NCI-H774 (cell line): Measurements from ENCODE around the gene SLC35F3.
A peak's percentile ranks its signal among the peaks of the same experiment; 100 is the strongest.
"Not testable (repeated sequence)": the region's sequence is repeated elsewhere in the genome, so short reads cannot be mapped to it uniquely, and the experiment has no call there.

Source experiments
- DNase-seq: peaks from one replicate; lab custom pipeline; 2025; lab: John Stamatoyannopoulos, UW

Gene SLC35F3

DNA sequence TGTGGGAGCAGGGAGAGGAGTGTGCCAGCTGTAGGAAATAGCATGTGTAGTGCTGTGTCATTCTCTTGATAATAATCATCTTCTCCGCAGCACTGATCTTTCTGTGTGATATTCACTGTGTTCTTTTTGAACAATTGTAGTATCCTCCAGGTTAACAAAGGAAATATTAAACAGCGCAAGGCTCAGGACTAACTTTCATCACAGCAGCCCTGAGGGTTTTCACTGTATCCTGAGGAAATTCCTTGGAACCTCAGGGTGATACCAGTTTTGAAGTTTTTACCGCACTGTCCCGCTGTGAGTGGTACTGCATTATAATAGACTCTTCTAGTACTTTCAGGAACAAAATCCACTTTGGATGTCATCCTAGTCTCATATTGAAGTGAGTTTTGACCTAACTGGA is 240.4 kb downstream of the SLC35F3 start:
- DNase-seq = no peak

DNA sequence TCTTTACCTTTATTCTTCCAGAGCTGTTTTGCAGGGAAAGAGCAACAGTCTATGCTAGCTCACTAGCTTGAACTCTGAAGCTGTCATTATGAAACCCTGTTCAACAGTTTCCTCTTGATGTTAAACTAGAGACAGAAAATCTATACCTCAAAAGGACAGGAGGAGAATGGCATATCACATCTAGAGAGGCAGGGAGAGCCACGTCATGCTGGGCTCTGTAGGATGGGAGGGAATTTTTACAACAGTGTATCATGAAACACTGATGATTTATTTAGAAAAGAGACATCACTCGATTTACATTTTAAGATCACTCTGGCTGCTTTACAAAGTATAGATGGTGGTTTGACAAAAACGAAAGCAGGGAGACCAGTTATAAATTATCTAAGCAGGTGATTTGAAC is 243.9 kb downstream of the SLC35F3 start:
- no peak for DNase-seq

DNA sequence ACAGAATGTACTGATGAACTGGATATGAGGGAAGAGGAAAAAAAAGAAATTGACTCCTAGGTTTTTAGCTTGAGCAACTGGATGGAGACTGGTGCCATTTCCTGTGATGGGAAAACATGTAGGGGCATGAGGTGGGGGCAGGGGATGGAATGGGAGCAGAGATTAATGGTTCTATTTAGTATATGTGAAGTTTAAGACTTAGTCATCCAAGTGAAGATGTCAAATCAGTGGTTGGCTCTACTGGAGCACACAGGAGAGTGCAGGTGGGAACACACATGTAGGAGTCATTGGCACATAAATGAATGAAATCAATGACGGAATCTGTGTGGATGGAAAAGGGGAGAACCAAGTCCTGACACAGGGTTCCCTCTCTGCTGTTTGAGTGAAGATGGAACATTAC is 244.3 kb downstream of the SLC35F3 start:
- no peak for DNase-seq

DNA sequence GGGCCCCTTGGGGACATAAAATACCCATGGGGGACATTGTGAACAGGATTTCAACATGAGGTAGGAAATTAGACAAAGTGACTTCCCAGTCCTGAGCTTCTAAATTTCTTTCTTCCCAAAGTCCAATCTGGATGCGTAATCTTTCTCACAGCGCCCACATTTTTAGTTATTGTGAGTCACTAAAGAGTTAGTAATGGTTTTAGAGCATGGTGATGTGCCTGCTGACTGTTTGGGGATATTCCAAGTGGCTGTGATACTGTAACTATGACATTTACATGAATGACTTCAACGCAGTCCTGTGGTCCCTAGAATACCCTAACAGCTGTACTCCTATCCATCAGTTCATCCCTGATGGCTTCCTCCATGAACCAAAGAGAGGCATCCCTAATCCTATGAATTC is 244.7 kb downstream of the SLC35F3 start:
- no peak for DNase-seq

DNA sequence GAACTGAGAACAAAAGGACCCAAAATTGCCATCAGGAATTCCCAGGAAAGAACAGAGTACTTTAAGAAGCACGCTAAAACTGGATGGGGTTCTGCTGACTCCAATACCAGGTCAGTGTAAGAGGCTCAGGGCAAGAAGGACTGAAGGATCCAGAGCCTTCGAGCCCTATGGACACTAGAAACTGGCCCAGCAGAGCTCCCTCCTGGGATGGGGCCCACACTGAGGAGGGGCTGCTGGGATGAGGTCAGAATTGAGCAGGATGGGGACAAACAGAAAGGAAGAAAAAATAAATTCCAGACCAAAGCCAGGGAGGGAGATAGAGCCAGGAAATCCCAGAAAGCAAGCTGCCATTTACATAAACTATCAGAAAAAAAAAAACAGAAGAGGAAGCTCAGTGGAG is 246.4 kb downstream of the SLC35F3 start:
- DNase-seq = no peak

DNA sequence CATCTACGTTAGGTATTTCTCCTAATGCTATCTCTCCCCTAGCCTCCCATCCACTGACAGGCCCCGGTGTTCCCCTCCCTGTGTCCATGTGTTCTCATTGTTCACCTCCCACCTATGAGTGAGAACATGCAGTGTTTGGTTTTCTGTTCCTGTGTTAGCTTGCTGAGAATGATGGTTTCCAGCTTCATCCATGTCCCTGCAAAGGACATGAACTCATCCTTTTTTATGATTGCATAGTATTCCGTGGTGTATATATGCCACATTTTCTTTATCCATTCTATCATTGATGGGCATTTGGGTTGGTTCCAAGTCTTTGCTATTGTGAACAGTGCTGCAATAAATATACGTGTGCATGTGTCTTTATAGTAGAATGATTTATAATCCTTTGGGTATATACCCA is 247.9 kb downstream of the SLC35F3 start:
- not testable (repeated sequence) for DNase-seq

DNA sequence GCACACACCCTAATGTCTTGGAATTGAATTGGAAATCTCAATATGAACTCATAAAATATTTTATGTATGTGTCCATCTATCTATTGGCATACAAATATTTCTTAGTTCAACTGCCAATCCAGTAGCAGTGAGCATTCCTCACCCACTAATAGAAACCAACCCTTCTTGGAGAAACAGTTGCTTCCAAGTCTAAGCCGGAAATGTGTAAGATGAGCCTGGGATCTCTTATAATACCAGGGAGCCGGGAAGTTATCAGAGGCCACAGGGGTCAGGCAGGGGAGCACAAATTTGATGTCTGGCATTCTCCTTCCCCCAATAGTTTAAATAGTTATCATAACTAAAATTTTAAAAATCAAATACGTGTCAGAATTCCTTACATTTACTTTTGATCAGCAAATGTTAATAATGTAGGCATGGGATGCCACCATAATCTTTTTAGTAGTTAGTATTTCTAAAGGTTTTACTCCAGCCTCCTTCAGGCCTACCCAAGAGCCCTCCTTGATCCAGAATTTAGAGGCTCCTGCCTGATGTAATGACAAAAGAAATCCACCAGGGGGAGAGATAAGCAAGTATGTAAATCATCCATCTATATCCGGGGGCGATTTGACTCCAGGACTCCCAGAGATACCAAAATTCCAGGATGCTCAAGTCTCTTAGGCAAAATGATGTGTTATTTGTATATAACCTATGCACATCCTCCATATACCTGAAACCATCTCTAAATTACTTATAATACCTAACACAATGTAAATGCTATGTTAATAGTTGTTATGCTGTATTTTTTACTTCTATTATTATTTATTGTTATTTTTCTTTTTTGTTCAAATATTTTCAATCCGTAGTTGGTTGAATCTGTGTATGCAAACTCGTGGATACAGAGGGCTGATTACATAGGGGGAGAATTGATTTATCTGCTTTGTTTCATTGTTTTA is 250.1 kb downstream of the SLC35F3 start:
- peak; percentile 69 for DNase-seq

DNA sequence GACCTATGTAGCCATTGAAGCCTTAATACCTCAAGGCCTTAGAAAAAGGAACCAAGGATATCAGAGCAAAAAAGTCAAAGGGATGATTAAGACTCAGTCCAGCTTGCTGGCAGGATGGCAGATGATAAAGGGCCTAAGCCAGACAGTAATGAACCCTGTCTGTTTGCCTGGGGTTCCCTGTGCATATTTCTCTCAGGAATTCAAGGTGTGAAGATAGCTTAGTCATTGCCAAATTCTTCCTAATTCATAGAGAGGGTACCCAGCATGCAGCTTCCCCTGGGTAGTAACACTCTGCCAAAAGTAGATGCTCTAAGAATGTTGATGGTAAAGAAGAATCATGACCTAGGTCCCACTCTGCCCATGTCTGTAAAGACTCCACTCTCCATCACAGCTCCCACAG is 258.2 kb downstream of the SLC35F3 start:
- DNase-seq = no peak

DNA sequence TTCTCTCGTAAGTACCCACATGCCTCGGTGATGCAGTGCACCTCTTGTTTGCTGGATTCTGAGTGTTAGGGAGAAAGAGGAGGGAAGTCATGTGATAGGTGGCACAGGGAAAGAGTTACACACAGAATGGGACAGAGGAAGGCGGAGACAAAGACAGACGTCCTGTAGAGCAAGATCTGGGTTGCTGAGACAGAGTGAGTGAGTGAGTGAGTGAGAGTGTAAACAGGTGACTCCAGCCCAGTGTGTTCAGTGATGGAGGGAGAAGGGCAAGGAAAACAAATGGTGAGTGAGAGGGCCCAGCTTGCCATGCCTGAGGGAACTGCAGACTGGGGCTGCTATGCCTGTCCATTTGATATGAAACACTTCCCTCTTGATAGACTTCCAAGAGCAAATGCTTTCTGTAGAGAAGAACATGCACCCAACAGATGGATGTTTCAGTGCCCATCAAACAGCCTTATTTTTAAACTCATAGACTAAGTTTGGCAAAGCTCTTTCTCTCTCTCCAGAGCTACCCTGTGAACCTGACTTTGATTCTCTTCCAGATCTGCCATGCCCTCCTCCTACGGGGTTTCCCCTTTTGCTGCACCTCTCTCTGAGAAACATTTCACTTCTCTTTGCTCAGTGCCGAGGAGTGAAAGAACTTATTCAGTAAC is 258.9 kb downstream of the SLC35F3 start:
- no peak for DNase-seq

DNA sequence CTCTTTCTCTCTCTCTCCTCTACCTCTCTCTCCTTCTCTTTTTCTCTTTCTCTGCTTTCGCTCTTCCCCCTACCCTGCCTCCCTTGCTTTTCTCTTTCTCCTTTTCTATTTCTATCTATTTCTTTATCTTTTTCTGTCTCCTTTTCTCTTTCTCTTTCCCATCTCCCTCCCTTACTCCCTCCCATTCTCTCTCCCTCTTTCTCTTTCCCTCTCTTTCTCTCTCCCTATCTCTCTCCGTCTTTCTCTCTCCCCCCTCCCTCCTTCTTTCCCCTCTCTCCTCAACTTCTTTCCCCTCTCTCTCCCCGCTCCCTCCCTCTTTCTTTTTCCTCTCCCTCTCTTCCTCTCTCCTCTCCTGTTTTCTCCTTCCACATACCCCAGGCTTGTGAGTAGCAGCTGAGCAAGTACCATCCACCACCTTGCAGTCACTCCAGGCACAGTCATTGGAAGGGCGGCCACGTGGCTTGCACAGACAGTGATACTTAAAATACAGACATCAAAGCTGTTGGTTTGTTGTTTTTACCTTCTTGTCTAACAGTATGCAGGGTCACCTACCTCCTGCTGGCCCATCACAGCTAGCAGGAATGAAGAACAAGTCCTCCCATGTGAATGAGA is 259.7 kb downstream of the SLC35F3 start:
- no peak for DNase-seq

DNA sequence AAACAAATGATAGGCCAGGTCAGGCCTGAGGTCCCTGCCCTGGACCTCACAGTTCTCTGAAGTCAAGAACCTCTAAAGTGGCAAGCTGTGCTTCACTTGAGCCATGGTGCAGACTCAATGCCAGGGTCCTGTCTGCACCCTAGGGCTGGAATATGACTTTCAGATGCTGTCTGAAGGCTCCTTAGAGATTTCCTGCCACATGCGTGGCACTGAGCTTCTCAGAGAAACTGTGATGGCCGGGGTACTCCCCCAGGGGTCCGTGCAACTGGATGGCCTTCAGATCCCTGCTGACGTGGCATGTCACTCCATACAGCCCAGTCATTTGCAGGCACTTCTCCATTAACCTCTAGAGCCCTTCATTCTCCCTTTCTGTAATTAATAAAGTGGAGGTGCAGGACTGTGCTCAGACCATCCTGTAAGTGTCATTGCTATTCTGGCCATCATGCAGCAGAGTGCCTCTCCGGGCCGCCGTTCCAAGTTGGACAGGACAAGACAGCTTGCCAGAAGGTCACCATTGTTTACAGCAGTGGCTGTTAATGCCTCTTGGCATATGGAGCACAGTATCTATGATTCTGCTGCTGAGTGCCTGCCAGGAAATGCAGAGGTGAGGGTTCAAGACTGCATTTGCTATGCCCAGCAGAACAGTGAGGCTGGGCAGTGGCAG is 263.7 kb downstream of the SLC35F3 start:
- no peak for DNase-seq

DNA sequence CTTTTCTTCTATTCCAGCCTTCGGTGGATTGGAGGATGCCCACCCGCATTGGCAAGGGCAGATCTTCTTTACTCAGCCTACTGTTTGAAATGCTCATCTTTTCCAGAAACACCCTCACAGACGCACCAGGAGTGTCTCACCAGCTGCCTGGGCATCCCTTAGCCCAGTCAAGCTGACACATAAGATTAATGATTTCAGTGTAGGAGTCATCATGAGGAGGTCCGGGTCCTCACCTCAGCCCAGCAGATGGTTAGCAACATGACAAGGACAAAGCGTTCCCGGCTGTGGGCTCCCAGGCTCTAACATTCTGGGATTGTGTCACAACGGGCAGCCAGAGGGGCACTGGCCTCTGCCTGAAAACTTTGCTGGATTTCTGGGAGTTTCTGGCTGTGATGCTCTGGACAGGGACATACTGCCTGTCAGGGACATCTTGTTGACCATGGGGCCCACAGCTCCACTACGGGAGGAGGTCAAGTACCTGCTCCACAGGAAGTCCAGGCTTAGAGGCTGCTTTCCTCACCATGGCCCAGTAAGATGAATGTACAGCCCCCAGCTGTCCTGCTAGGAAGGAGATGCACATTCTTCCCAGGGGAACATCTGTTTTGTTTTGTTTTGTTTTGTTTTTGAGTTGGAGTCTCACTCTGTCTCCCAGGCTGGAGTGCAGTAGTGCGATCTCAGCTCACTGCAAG is 264.8 kb downstream of the SLC35F3 start:
- DNase-seq = no peak

DNA sequence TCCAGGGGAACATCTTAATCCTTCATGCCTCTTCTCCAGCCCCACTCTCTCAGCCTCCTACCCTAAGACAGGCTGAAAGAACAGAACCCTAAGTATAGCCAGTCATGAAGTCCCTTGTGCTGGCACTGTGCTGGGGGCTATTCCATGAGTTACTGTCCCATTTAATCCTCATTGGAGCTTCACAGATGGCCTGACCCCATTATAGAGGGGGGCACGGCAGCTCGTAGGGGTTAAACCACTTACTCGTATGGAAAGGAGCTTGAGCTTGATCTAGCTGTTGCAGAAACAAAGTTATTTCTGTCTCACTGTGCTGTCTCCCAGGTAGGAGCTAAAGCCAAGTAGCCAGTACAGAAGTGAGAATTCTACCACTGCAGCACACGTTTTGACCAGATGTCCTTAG is 265.6 kb downstream of the SLC35F3 start:
- DNase-seq = no peak

DNA sequence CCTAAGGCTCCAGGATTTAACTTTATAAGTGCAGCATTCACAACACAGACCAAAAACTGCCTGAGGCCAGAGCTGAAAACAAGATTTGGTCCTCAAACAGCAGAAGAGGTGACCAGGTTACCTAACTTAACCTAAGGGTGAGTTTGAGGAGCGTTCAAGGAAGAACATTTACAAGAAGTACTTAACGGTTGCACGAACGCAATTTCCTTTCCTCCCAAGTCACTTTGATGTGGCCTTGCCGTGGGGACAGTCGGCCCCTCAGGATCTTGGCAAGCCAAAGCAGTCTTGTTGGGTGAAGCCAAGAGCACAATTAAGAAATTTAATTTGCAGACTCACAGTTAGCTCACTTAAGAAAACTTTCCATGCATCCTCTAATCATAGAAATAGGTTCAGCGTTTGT is 266.1 kb downstream of the SLC35F3 start:
- DNase-seq = no peak

DNA sequence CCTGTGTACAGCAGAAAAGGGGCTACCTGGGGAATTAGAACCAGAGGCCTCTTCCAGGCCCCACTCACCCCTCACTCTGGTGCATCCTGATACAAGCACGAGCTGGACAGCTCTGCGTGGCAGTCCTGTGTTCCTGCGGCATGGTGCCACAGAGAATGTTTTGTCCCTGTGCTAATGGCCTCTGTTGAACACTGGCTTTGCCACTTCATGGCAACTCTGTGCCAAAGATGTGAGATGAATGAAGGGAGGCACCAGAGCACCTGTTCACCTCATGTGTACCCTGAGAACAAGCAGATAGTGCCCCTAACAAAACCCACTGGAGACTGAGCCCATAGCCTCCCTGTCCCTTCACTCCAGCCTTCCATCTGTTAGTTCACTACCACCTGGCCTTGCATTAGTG is 269.5 kb downstream of the SLC35F3 start:
- DNase-seq = no peak

DNA sequence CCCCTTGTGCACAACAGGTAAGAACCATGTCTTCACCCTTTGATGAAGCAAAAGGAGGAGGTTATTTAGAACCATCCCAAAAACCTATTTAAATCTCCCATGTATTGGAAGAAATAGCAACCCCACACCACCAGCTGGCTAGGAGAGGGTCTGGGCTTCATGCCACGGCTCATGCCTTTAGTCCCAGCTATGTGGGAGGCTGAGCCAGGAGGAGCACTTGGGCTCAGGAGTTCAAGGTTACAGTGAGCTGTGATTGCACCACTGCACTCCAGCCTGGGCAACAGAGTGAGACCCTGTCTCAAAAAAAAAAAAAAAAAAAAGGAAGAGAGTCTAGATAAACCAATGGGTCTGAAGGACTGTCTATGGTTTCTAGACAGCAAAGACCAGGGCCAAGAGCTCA is 270.9 kb downstream of the SLC35F3 start:
- no peak for DNase-seq

DNA sequence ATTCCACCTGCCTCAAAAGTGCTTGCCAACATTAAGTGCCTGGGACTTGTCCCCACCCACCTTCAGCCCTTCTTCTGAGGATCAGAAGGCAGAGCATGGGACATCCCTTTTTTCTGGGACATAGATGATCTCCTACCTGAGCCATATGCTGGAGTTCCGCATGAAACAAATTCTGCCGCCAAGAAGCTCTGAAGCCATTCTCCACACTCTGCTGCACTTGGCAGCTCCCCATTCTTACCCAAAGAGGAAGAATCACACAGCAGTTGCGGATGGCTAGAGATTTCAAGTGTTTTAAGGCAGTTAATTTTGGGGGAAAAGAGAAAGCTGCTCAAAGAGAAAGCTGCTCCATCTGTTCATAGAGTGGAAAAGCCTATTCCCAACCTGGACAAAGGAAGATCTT is 271.5 kb downstream of the SLC35F3 start:
- DNase-seq = no peak

DNA sequence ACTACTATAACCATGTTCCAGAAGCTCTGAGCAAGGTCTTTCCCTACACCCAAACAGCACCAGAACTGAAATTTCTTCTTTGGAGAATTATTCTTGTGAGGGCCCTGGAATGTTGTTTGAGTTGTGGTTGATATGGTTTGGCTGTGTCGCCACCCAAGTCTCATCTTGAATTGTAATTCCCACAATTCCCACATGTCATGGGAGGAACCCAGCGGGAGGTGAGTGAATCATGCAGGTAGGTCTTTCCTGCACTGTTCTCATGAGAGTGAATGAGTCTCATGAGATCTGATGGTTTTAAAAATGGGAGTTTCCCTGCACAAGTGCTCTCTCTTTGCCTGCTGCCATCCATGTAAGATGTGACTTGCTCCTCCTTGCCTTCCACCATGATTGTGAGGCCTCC is 272.4 kb downstream of the SLC35F3 start:
- DNase-seq = not testable (repeated sequence)

DNA sequence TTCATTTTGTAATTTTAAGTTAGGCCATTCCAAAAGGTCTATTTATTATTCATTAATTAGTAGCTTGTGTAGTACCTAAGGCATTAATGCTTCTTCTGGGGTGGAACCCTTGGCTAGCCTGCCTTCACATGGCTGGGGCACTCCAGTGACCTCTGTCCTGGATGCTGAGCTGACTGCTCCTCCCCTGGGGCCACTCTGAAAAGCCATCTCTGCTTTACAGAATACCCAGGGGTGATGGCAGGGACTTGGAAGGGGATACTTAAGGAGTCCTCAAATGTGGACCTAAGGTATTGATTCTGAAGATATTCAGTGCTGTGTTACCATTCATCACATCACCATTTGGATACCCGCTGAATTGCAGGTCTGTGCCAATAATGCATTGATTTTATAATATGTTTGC is 281.0 kb downstream of the SLC35F3 start:
- DNase-seq = no peak

DNA sequence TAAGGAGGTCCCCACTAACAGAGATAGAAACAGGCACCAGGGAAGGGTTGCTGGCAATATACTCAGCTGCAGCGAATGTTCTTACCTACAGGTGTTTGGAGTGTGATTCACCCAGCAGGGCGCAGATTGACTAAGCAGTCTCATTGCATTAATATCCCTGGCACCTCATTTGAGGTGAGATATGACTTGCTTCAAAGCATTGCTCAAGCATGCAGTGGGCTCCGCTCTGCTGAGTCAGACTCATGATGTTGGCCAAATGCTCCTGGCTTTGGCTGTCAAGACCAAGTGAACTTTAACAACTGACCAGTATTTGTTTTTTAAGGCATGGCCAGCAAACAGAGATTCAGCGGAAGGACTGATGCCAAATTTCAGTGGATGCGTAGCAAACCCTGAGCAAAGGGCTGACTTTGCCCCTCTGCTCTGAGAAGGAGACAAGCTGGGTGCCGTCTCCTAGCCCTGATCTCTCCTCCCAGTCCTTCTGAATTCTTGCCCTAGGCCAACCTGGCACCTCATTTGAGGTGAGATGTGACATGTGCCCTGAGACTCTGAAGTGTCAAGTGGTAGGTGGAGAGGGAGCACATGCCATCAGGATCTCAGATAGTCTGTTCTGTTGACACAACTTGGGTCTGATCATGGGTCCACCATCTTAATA is 281.7 kb downstream of the SLC35F3 start:
- DNase-seq = no peak

DNA sequence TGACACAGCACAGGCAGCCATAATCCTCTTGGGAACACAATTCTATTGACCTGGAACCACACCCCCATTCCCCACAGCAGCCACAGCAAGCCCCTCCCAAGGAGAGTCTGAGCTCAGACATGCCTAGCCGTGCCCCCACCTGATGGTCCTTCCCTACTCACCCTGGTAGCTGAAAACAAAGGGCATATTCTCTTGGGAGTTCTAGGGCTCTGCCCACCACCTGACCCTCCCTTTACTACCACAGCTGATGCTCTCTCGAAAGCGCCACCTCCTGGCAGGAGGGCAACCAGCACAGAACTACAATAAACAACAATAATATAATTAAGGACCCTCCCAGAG is 283.9 kb downstream of the SLC35F3 start:
- no peak for DNase-seq

DNA sequence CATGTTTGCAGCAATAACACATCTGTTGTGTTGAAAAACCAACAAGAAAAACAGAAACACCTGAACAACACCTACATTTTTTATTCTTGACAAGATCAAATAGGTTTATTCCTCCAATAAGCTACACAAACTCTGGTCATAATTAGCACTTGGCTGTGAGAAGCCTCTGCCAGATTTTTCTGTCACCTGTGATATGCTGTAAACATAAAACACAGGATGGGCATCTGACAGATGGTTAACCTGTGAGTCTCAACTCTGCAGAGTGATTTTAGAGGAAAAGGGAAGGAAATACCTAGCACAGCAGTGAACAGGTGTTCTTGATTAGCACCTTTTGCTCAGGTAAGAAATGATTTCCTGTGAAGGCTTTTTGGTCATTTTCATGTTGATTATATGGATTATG is 293.4 kb downstream of the SLC35F3 start:
- no peak for DNase-seq
